HG03025 (cell line): Measurements from ENCODE around the gene ADAM22.
"Not testable (repeated sequence)": the region's sequence is repeated elsewhere in the genome, so short reads cannot be mapped to it uniquely, and the experiment has no call there.

Experiments used
- ATAC-seq: cut with Tn5 transposase; IDR thresholded peaks from one replicate; pipeline ENCODE4 v1.9.1; 2021; ENCODE audit warnings: mild to moderate bottlenecking, moderate library complexity; ENCODE audit not compliant: unreplicated experiment, low FRiP score

The ADAM22 gene

GRCh38 chr7:88153378-88153777, 219.3 kb downstream of the ADAM22 start:
- ATAC-seq: no peak

DNA sequence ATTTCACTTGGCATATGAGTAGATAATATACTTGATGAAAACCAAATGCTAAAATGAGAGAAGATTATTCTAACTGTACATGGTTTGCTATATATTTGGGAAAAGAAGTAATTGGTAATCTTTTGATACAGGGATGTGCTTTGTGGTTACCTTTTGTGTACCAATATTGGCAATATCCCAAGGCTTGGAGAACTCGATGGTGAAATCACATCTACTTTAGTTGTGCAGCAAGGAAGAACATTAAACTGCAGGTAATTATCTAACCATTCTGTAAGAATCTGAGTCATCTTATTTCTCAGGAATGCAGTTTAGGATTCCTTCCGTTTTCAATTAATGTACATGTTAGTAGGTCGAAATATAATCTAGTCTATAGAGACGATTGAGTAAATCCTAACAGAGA, 221.7 kb downstream of the ADAM22 start:
- ATAC-seq: no peak

- no peak for ATAC-seq
These were observed 222.3 kb downstream of the ADAM22 start for GRCh38 chr7:88156356-88156755.

DNA sequence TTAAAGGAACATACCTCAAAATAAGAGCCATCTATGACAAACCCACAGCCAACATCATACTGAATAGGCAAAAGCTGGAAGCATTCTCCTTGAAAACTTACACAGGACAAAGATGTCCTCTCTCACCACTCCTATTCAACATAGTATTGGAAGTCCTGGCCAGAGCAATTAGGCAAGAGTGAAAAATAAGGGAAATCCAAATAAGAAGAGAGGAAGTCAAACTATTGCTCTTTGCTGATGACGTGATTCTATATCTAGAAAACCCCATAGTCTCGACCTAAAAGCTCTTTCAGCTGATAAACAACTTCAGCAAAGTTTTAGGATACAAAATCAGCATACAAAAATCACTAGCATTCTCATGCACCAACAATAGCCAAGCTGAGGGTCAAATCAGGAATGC, 225.7 kb downstream of the ADAM22 start:
- not testable (repeated sequence) for ATAC-seq

GRCh38 chr7:88165697-88166096, 231.6 kb downstream of the ADAM22 start:
- no peak for ATAC-seq

GRCh38 chr7:88167223-88167622, 233.2 kb downstream of the ADAM22 start:
- no peak for ATAC-seq

GRCh38 chr7:88167721-88168120, 233.7 kb downstream of the ADAM22 start:
- ATAC-seq: no peak

DNA sequence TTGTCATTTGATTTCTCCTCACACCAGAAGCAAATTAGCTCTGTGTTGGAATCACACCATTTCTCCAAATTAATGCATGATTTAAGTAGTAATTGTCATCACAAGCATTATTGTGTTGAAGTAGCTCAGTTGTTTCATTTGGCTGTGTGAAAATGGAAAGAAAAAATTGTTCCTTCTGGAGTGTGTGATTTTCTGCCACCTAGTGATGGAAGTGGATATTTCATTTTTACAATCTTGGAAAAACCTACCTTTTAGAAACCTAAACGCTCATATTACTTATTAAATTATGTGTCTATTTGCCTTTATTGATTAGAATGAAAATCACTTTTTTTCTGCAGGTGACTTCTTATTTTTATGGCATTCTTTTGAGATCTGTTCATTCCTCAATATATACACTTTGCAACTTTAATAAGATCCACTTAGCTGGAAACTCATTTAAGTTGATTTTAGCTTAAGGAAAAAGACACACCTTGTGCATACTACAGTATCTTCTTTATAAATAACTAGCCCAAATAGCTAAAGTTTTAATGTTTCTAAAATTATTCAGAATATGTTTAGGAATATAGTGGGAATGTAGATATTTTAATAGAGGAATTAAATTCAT, 235.8 kb downstream of the ADAM22 start:
- ATAC-seq: no peak

DNA sequence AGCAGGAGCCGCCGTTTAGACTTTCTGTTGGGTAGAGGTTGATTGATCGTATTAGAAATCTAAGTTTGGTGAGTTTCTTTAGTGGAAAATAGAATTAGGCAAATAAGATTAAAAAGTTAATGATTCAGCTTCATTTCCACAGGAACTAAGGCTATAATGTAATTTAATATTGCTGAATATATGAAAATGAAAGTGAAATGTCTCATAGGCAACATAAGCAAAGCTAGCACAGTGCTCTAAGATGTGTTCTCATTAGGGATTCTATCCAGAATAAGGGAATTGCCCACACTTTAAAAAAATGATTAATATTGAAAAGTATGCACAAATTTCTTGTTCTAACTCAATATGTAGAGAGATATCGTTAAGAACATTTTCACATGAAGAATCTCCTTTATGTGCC, 238.8 kb downstream of the ADAM22 start:
- ATAC-seq: no peak

- ATAC-seq: no peak
These were observed 242.1 kb downstream of the ADAM22 start for GRCh38 chr7:88176190-88176589.

- ATAC-seq: no peak
These were observed 249.0 kb downstream of the ADAM22 start for GRCh38 chr7:88183051-88183450.

DNA sequence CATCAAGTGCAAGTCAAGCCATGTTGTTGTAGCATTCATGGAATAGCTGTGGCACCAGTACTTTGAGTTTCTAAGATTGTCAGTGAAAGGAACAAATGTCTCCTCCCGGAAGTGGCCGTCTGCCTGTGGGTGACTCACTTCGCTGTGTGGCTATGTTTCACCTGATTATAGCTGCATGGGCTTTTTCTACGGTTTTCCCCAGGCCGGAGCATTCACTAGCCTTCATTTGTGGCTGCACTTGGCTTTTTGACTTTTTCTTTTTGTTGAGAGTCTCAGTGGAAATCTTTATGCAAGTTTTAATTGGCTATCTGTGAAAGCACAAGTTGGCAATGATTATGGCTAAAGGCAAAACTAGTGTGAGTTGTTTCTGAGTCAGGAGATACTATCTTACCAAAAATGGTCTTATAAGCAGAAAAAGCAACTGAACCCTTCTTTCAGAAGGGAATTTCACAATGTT, 250.8 kb downstream of the ADAM22 start:
- no peak for ATAC-seq

DNA sequence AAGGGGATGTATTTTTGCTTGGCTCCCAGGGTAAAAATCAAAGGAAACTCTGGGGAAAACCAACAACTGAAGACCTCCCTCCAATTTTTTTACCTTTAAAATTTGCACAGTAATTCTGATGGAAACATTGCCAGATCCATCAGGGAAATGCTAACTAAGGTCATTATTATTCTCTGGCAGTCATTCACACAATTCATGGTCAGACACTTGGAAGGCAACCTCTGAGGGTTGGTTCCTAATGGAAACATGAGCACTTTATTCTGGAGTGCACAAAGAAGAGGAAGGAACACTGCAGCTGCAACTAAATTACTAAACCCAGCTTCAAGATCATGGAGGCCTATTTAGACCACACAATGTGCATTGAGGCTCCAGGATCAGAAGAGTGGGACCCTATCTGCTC, 251.6 kb downstream of the ADAM22 start:
- ATAC-seq: no peak

GRCh38 chr7:88191911-88192310, 257.9 kb downstream of the ADAM22 start:
- no peak for ATAC-seq

DNA sequence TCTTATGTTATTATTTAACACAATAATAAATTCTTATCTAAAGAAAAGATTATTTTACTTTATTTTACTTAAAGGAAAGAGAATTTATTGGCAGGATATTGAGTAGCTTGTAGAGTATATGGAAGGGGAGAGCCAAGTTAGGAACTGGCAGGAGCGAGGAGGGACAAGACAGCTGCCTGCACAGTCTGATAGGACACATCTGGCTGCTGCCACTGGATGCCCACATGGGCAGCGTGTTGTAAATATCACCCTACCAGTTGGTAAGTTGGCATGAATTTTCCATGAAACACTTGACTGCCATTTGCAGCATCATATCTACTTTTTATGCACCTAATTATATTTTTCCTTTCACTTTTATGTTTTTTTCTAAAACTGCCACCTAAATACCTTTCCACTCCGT, 266.2 kb downstream of the ADAM22 start:
- ATAC-seq: no peak

GRCh38 chr7:88200789-88201188, 266.7 kb downstream of the ADAM22 start:
- no peak for ATAC-seq

DNA sequence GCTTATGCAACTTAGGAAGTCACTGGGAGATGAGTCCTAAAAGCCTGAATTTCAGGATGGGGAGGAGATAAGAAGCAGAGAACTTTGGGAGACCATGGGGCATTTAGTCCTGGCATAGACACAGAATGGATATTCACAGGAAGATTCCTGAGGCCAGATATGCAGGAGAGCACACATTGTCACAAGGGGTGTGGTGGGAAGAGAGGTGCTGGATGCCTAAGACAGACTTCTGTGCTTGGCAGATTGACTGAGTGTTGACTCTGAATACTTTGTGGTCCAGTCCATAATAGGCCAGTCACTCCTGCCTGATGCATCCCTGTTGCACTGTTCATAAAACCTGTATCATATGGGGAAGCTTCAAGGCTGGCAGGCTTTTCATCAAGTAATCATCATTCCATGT, 267.3 kb downstream of the ADAM22 start:
- no peak for ATAC-seq

DNA sequence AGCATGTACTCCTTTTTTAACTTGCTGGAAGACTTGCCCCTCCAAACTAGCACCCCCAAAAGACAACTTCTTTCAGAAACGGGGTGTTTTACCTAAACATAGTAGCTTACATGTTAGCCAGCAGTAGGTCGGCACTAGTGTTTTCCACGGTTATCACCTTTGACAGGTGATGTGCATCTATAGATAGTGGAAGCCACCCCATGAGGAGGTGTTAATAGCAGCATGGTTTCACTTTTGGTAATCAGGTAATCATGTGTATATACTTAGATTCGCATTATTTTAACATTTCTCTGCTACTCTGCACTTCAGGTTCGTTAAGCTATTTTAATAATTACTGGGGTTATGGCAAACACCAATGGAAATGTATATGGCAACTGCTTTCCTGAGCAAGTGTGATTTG, 268.2 kb downstream of the ADAM22 start:
- no peak for ATAC-seq

DNA sequence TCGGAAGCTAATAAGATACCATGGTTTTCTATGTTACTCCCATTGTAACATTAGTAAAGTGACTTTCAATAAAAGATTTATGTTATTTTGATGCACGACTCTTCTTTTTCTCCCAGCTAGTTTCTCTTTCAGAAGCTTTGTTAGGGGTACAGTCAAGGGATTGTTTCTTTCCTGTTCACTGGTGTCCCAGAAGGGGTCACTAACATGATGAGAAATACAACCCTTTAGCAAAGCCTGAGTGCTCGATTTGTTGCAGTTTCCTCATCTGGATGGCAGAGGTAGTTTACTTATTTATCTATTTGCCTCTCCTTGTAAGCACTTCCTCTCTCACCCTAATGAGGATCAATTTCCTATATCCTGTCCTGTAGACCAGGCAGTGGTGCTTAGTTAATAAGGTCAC, 268.7 kb downstream of the ADAM22 start:
- ATAC-seq: no peak

GRCh38 chr7:88203401-88203800, 269.4 kb downstream of the ADAM22 start:
- no peak for ATAC-seq

- no peak for ATAC-seq
These were observed 270.6 kb downstream of the ADAM22 start for GRCh38 chr7:88204525-88205110.

GRCh38 chr7:88205179-88205578, 271.1 kb downstream of the ADAM22 start:
- ATAC-seq: no peak

GRCh38 chr7:88206254-88206653, 272.2 kb downstream of the ADAM22 start:
- no peak for ATAC-seq
